Measurements from ENCODE around the gene CNIH3. TPM values are rescaled to one million over a fixed set of nuclear protein-coding genes. Genes with fewer than 3 reads are reported as not detected.
A peak's percentile ranks its signal among the peaks of the same experiment; 100 is the strongest.

The CNIH3 gene
- total and polyA plus RNA-seq, 10 of the 15 experiments (the other 5 are each of a cell fraction or from before 2014, with no cell fraction given): 0.77 to 5.8 (median 1.8) TPM

DNA sequence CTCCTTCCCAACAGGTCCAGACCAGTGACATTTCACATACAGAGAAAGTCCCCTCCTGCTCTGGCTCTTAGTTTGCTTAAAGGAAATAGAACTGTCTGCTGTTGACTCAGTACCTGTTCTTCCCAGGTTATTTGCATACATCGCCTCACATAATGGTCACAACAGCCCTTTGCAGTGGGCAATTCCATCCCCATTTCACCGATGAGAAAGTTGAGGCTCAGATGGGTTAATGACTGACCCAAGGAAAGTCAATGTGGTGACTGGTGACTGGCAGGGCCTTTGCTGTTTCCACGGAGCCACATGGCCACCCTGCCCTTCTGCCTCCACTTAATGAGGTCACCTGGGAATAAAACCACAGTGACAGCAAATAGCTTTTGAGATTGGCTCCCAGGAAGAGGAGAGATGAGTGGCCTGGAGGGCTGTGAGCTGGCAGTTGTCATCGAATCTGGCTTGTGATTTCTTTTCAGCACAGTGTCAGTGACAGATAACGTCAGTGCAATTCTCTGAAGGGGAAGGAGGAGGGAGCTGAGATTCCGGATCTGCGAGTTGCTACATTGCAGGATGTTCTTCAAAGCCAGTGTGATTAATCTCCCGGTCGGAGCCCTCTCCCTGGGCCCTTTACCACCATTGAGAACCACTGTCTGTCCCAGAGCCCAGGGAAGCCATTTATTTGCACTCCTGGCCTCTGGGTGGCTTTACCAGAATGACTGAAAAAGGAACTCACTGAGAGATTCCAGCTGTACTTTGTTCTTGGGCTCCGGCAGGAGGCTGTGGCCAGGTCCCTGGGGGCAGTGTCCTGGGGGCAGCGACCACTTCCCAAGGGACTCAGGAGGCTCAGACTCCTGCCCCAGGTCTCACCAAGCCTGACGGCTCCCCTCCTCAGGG lies 117.2 kb downstream of the CNIH3 start (continued):
- TF ChIP-seq JUND (IDR thresholded peaks at IDR 0.05; ENCODE audit: low read depth, low read length) (no peak), EZH2 (IDR thresholded peaks at IDR 0.05; ENCODE audit: borderline replicate concordance, control insufficient read depth, low read depth, low read length) (no peak), MXI1 (IDR thresholded peaks at IDR 0.05; ENCODE audit: low read depth, low read length) (no peak), ZNF24 (IDR thresholded peaks at IDR 0.05) (peak; percentile 55), KAT2A (conservative IDR thresholded peaks at IDR 0.05; ENCODE audit: control insufficient read depth, low read depth, low read length) (no peak), SREBF1 (IDR thresholded peaks at IDR 0.05; ENCODE audit: low read length) (no peak), TCF12 (IDR thresholded peaks at IDR 0.05; ENCODE audit: low read depth, low read length) (peak; percentile 82; the same call in 1 of the 2 replicates), CHD4 (IDR thresholded peaks at IDR 0.05) (no peak), ZNF207 (IDR thresholded peaks at IDR 0.05; ENCODE audit: borderline replicate concordance) (no peak; the same call in 1 of the 2 replicates), BACH1 (IDR thresholded peaks at IDR 0.05; ENCODE audit: borderline replicate concordance) (no peak), RFX5 (IDR thresholded peaks at IDR 0.05; ENCODE audit: low read depth, low read length) (peak; percentile 86), POLR2AphosphoS5 (IDR thresholded peaks at IDR 0.05; ENCODE audit: low read length) (no peak), SUZ12 (IDR thresholded peaks at IDR 0.05; ENCODE audit: unreplicated experiment) (no peak), RELA (IDR thresholded peaks at IDR 0.05; ENCODE audit: borderline replicate concordance, partially characterized antibody) (peak; percentile 69), TAF1 (IDR thresholded peaks at IDR 0.05; ENCODE audit: borderline replicate concordance, low read depth, low read length) (no peak)
- TF ChIP-seq, protein P1, sequence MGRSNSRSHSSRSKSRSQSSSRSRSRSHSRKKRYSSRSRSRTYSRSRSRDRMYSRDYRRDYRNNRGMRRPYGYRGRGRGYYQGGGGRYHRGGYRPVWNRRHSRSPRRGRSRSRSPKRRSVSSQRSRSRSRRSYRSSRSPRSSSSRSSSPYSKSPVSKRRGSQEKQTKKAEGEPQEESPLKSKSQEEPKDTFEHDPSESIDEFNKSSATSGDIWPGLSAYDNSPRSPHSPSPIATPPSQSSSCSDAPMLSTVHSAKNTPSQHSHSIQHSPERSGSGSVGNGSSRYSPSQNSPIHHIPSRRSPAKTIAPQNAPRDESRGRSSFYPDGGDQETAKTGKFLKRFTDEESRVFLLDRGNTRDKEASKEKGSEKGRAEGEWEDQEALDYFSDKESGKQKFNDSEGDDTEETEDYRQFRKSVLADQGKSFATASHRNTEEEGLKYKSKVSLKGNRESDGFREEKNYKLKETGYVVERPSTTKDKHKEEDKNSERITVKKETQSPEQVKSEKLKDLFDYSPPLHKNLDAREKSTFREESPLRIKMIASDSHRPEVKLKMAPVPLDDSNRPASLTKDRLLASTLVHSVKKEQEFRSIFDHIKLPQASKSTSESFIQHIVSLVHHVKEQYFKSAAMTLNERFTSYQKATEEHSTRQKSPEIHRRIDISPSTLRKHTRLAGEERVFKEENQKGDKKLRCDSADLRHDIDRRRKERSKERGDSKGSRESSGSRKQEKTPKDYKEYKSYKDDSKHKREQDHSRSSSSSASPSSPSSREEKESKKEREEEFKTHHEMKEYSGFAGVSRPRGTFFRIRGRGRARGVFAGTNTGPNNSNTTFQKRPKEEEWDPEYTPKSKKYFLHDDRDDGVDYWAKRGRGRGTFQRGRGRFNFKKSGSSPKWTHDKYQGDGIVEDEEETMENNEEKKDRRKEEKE (IDR thresholded peaks at IDR 0.05): no peak
- TF ChIP-seq, protein P2, sequence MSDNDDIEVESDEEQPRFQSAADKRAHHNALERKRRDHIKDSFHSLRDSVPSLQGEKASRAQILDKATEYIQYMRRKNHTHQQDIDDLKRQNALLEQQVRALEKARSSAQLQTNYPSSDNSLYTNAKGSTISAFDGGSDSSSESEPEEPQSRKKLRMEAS (IDR thresholded peaks at IDR 0.05; ENCODE audit: low read depth, low read length): no peak
- TF ChIP-seq, protein P3, sequence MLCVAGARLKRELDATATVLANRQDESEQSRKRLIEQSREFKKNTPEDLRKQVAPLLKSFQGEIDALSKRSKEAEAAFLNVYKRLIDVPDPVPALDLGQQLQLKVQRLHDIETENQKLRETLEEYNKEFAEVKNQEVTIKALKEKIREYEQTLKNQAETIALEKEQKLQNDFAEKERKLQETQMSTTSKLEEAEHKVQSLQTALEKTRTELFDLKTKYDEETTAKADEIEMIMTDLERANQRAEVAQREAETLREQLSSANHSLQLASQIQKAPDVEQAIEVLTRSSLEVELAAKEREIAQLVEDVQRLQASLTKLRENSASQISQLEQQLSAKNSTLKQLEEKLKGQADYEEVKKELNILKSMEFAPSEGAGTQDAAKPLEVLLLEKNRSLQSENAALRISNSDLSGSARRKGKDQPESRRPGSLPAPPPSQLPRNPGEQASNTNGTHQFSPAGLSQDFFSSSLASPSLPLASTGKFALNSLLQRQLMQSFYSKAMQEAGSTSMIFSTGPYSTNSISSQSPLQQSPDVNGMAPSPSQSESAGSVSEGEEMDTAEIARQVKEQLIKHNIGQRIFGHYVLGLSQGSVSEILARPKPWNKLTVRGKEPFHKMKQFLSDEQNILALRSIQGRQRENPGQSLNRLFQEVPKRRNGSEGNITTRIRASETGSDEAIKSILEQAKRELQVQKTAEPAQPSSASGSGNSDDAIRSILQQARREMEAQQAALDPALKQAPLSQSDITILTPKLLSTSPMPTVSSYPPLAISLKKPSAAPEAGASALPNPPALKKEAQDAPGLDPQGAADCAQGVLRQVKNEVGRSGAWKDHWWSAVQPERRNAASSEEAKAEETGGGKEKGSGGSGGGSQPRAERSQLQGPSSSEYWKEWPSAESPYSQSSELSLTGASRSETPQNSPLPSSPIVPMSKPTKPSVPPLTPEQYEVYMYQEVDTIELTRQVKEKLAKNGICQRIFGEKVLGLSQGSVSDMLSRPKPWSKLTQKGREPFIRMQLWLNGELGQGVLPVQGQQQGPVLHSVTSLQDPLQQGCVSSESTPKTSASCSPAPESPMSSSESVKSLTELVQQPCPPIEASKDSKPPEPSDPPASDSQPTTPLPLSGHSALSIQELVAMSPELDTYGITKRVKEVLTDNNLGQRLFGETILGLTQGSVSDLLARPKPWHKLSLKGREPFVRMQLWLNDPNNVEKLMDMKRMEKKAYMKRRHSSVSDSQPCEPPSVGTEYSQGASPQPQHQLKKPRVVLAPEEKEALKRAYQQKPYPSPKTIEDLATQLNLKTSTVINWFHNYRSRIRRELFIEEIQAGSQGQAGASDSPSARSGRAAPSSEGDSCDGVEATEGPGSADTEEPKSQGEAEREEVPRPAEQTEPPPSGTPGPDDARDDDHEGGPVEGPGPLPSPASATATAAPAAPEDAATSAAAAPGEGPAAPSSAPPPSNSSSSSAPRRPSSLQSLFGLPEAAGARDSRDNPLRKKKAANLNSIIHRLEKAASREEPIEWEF (IDR thresholded peaks at IDR 0.05; ENCODE audit: insufficient replicate concordance, low read depth, low read length): peak; percentile 4
- TF ChIP-seq, protein P4, sequence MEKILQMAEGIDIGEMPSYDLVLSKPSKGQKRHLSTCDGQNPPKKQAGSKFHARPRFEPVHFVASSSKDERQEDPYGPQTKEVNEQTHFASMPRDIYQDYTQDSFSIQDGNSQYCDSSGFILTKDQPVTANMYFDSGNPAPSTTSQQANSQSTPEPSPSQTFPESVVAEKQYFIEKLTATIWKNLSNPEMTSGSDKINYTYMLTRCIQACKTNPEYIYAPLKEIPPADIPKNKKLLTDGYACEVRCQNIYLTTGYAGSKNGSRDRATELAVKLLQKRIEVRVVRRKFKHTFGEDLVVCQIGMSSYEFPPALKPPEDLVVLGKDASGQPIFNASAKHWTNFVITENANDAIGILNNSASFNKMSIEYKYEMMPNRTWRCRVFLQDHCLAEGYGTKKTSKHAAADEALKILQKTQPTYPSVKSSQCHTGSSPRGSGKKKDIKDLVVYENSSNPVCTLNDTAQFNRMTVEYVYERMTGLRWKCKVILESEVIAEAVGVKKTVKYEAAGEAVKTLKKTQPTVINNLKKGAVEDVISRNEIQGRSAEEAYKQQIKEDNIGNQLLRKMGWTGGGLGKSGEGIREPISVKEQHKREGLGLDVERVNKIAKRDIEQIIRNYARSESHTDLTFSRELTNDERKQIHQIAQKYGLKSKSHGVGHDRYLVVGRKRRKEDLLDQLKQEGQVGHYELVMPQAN (conservative IDR thresholded peaks at IDR 0.05): peak; percentile 42; the same call in 1 of the 2 replicates

All from GM12878 (cell line).